ENCODE results near the gene SUCLG2.

The SUCLG2 gene, protein sequence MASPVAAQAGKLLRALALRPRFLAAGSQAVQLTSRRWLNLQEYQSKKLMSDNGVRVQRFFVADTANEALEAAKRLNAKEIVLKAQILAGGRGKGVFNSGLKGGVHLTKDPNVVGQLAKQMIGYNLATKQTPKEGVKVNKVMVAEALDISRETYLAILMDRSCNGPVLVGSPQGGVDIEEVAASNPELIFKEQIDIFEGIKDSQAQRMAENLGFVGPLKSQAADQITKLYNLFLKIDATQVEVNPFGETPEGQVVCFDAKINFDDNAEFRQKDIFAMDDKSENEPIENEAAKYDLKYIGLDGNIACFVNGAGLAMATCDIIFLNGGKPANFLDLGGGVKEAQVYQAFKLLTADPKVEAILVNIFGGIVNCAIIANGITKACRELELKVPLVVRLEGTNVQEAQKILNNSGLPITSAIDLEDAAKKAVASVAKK

DNA sequence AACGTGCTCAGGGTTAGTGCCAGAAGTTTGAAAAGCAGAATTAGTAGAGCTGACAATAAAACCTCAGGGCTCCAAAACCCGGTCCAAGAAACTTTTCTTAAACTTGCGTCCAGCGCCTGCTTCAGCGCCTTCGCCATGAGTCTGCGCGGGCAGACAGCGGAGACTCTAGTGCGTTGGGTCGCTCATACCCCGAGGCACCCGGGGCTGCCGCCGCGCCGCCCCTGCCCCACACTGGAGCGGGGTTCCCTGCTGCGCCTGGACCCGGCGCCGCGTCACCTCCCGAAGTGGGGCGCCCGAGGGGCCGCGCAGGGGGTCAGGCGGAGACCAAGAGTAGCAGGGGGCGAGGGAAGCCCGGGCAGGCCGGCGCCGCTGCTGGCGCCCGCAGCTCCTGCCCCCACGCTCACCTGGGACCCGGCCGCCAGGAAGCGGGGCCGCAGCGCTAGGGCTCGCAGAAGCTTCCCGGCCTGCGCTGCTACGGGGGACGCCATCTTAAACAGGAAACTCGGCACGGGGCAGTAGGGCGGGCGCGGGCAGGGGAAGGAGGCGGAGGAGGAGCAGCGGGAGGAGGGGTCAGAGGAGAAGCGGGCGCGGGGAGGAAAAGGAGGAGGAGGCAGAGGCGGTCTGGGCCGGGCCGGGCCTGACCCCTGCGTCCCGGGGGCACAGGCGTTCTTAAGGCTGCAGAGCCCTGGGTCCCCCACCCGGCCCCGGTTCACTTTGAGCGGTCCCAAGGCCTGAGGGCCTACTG, at the start of gene SUCLG2:
TSS of gene SUCLG2 (minus strand) at position 514 of the 745 bp plus-strand sequence. CDS start at position 488, 26 bp downstream.
- DNase-seq = no peak

DNA sequence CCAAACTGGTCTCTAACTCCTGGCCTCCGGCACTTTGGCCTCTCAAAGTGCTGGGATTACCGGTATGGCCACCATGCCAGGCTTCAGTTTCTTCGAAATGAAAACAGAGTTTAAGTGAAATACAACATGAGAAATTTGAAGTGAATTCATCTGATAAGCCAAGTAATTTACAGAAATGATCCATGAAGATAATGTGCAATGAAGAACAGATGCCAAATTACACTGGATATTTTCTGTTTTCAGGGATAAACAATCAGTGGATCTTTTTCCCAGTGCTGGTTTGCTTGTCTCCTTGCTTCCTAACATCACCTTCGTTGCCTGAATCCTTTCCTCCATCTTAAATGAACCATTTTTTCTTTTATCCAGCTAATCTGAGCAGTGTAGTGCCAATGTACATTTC, 46.2 kb upstream of the SUCLG2 start:
- no peak for DNase-seq

DNA sequence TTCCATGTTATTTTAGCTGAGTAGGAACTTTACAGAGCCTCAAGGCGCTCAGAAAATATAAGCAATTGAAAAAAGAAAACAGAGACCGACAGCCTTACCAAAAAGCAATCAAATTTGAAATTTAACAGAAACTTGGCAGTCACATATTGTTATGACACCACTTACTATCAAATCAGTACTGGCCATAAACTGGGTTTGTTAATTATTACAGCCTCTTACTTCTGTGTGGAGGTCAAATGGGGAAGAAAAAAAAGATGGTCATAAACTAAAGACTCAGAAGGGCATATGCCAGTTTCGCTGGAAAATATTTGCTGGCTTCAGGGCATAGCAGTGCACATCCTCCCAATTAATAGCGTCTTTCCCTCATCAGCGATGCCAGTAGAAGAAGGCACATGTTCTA, 45.5 kb upstream of the SUCLG2 start:
- DNase-seq = no peak

DNA sequence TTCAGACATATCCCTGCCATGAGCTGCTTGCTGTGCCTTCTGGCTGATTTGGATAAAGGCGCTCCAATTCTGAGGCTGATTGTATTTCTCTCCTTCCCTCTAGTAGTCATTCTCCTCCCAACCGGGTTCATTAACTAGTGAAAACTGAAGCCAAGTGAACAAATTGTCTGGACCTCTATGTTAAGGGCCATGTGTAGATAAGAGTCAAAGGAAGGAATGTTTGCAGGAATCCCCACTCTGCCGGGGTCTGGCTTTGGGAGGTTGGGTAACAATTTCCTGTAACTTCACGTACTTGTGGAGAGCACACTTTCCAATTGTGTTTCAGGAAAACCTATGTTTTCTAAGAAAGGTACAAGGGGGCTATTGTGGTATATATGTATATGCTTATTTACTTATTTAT, 38.2 kb upstream of the SUCLG2 start:
- no peak for DNase-seq

DNA sequence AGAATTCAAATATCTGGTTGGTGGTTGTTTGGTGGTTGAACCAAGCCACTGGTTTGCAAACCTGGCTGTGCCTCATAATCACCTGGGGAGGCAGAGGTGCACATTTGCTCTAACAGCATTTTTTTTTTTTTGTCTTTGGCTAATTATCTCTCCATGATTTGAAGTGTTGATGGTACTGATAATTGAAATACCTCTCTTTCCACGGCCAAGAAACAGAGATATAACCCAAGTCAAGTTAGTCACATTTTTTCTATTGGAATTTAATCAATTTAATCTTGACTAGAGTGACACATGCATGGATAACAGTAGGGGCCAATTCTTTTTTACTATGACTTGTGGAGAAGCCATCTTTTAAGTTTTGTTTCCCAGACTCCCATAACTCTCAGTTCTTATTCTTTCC, 37.5 kb upstream of the SUCLG2 start:
- DNase-seq = no peak

DNA sequence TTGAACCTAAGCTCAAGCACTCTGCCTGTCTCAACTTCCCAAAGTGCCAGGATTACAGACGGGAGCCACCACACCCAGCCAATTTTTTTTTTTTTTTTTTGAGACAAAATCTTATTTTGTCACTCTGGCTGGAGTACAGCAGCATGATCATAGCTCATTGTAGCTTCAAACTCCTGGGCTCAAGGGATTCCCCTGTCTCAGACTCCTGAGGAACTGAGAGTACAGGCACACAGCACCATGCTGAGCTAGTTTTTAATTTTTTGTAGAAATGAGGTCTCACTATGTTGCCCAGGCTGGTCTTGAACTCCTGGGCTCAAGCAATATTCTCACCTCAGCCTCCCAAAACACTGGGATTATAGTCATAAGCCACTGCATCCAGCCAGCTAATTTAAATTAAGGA, 36.8 kb upstream of the SUCLG2 start:
- DNase-seq = no peak

DNA sequence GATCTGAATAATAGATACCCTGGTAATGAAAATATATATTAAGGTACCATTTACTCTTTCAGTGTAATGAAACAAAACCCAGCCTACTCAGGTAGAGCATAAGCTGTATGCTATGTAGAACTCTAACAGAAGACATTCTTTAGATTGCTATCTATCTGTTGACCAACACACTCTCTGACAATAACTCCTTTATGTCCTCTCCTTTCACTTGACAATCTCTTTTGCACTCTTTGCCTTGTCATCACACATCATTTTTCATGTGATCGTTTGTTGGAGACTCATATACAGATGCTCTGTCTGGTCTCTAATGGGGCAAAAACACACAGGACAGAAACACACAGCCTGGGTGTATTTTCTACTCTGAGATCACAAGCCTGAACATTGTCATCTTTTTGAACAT, 35.4 kb upstream of the SUCLG2 start:
- DNase-seq = no peak

DNA sequence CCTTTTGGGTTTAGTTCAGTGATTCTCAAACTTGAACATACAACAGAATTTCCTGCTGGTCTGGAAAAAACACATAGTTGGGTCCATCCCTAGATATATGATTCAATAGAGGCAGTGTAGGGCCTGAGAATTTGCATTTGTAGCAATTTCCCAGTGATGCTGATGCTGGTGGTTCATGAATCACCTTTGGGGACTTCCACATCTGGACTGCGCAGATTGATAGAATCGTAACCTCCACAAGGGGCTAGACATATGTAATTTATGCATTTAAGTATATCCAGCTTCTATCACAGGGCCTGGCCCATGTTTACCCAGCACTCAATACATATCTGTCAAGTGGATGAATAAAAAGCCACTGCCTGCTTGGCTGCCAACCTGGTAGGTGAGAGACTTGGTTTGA, 33.8 kb upstream of the SUCLG2 start:
- no peak for DNase-seq

DNA sequence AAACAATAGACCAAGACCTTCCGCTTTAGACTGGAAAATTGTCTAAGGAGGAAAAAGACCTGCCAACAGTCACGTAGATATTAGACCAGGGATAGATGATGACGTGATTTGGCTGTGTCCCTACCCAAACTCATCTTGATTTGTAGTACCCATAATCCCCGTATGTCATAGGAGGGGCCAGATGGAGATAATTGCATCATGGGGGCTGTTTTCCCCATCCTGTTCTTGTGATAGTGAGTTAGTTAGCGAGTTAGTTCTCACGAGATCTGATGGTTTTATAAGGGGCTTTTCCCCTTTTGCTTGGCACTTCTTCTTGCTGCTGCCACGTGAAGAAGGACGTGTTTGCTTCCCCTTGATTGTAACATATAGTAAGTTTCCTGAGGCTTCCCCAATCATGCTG, 31.7 kb upstream of the SUCLG2 start:
- no peak for DNase-seq

DNA sequence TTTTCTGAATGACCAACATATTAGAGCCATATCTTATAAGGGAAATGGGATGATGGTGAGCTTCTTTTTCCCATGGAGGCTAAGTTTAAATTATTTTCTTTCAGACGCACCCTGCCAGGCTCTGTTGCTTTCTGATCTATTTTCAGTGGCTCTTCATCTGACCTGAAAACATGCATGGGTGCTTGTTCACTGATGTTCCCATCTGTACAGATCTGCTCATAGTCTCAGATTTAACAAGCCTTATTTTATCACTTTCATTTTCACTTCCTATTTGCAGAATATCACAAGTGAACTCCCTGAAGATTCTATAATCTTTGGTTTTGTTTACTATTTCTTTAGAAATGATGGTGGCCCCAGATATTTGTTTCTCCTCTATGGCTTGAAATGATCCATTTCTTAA, 31.1 kb upstream of the SUCLG2 start:
- no peak for DNase-seq

DNA sequence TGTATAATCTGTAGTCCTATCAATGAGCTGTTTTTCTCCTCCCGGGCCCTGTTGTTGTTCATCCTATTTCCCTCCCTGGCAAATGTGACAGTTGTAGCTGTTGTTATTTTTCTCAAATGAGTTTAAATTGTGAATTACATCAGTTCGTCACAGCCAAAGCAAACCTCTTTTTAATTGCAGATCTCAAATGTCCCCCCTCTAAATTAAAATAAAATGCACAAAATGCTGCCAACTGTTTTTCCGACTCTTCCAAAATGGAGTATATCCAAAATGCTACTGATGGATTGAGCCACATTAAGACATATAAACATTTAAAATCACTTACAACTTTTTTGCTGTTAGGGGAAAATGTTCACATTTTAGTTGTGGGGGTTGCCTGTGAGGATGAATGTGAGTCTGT, 29.8 kb upstream of the SUCLG2 start:
- no peak for DNase-seq

DNA sequence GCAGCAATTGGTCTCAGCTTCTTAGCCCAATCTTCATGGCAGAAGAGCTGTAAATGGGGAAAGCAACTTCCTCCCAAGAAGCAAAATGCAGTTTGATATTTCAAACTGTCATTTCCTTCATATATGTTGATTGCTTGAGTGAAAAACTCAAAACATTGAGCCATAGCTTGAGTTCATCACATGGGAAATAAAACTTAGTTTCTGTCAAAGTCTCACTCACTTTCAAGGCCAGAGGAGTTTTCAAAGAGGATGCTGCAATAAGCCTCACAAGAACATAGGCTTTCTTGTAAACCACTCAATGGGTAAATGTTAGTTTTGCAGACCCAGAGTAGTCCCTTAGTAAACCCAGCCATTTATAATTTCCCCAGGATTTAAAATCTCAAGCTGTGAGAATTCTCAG, 29.1 kb upstream of the SUCLG2 start:
- no peak for DNase-seq

DNA sequence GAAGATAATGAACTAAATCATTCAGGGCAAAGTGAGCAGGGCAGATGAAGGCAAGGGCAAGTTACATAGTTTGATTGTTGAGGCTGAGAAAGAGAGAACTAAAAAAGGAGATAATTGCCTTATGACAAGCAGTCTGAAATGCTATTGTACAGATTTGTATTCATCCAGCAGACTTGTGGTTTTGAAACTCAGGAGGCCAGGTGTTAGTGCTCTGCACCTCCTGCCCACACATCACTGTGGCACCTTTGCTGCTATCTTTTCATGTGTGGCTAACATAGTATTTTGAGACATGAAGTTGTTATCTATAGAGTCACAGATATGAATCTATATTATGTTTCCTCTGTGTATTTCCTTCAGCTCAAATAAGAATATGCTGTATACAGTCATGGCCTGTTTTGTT, 24.3 kb upstream of the SUCLG2 start:
- no peak for DNase-seq

DNA sequence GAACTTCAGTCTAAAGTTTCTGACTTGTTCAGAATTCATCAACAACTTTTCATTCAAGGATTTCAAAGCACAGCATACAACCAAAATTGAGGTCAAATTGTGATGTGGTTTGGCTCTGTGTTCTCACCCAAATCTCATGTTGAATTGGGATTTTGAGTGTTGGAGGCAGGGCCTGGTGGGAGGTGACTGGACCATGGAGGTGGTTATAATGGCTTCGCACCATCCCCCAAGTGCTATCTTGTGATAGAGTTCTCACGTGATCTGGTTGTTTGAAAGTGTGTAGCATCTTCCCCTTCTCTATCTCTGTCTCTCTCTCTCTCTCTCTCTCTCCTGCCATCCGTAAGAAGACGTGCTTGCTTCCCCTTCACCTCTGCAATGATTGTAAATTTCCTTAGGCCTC, 19.6 kb upstream of the SUCLG2 start:
- DNase-seq = no peak

DNA sequence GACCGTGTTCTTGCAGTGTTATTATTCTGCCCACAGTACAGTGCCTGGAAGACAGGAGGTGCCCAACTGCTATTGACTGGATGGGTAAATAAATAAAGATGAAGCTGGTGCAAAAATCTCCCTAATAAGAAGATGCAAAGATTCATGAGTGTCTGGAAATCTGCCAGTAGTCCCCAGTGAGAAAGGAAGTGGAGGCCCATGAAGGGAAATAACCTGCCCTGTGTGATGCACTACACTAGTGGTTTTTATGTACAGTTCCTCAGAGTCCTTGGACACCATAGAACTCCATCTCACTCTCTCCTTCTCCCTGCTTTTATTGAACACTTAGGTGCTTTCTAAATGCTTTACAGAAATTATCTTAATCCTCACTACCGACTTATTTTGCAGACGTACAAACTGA, 8.3 kb upstream of the SUCLG2 start:
- DNase-seq = no peak

DNA sequence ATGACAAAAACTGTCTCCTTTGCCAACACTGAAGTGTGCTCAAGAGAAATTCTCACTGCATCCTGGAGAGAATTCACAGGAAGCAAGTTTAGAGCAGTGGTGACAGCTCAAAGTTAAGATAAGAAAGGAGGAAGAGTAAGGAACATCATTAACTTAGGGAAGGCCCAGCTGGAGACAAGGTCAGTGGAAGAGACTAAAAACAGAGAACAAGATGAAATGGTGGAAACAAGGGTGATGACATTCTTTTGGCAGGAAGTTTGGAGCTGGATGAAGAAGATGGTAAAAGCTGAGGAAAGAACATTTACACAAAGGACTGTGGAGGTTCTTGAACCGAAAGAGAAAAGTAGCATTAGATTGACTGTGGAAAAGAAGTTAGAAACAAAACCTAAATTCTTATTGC, 6.7 kb upstream of the SUCLG2 start:
- DNase-seq = no peak

DNA sequence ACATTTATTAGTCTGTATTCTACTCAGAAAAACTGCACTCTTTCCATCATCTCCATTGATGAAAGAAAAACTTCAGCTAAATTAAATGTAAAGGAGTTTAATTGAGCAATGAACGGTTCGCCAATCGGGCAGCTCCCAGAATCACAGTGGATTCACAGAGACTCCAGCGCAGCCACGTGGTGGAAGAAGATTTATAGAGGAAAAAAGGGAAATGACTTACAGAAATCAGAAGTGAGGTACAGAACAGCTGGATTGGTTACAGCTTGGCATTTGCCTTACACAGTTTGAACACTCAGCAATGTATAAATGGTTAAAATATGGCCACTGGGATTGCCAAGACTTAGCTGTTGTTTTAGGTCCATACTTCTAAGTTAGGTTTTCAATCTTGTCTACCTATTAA, 2.8 kb upstream of the SUCLG2 start:
- DNase-seq = no peak

DNA sequence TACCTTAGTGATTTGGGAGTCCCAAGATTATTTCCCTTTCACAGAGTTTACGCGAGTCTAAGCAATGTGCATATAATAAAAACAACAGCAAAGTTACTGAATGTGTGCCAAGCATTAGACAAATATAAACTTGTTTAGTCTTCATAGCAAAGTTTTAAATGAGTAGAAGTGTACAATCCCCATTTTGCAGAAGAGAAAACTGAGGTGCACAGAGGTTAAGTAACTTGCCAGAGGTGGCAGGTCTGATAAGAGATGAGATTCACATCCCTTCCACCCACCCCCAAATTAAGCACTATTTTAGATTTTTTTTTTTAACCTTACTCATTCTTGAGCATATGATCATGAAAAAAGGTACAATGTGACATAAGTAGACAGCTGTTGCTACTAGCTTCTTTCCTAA, 2.2 kb upstream of the SUCLG2 start:
- DNase-seq = no peak

DNA sequence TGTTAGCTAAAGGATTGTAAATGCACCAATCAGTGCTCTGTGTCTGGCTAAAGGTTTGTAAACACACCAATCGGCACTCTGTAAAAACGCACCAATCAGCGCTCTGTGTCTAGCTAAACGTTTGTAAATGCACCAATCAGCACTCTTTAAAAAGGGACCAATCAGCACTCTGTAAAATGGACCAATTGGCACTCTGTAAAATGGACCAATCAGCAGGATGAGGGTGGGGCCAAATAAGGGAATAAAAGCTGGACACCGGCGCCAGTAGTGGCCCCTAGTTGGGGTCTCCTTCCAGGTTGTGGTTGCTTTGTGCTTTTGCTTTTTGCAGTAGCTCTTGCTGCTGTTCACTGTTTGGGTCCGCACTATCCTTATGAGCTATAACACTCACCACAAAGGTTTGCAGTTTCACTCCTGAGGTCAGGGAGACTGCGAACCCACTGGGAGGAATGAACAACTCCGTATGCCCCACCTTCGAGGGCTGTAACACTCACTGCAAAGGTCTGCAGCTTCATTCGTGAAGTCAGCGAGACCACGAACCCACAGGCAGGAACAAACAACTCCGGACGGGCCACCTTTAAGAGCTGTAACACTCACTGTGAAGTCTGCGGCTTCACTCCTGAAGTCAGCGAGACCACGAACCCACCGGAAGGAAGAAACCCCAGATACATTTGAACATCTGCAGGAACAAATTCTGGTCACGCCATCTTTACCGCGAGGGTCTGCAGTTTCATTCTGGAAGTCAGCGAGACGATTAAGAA, 1.1 kb upstream of the SUCLG2 start:
- DNase-seq = no peak

DNA sequence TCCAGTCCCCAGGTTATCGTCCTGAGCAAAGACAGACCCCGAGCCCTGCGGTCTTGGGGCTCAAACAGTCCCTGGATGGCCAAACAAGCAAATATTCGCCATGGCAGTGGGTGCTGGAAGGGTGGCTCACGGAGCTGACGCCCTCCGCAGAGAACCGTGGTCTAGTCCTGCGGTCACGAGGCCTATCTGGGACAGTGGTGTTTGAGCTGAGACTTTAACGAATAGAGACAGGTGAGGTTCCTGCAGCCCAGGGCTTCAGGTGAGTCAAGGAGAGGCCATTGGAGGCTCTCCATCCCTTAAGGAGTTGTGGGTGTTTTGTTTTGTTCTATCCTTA, 399 bp upstream of the SUCLG2 start:
- DNase-seq = no peak

DNA sequence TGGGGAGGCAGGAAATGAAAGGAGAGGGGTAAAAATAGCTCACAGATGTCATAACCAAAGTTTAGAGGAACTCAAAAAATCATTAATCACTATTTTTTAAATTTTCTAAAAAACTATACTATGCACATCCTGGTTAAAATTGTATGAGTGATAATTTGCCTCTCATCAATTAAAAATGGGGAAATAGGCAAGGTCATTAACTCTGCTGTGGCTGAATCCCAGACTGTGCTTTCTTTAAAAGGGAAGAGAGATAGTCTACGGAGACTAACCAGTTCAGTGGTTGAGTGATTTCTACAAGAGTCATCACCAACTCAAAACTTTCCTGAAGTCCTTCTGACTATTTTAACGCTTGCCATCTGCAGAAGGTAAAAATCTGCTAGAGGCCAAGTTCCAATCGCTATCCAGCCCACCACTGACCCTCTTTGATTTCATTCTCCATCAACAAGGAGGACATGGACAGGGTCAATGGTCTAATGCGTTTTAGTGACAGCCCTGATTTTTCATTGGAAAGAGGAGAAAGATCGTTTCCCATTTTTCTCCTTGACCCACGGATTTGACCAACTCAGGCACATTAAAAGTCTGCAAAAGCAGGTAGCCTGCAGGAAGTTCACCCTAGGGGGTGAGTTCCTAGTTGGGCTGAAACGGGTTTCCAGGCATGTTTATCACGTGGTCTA, 850 bp downstream of the SUCLG2 start:
- DNase-seq = no peak

DNA sequence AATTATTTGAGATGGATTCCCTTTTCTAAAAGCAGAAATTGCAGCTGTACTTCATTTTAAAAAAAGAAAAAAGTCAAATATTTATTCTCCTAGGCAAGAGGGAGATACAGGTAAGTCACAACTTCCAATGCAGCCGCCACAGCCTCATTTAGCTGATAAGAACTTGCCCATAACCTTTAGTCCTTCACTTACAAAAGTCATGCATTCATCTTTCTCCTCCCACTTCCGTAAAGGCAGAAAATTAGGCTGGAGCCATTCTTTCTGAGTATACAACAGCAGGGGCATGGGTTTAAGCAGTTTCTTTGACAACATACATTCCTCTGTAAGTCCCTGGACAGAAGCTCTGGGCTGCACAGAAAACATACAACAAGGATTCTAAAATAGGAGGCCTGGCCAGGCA, 4.3 kb downstream of the SUCLG2 start:
- no peak for DNase-seq

DNA sequence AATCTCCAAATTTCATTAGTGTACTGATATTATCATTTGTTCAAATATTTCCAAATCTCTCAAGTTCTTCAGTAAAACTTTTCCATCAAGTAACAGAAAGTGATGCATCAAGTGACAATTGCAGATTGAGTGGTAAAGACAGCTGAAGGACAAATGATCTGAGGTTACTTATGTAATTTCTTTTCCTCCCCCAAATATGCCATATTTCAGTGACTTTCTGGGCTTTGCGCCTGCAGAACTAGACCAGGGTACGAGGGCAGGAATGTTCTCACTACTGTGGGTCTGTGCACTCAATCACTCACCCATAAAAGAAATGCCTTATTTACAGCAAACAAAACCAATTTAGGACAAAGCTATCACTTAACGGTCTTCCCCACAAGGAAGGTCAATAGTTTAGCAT, 4.7 kb downstream of the SUCLG2 start:
- DNase-seq = no peak

Measured in cerebellar nuclear complex (tissue), 1 donor.